ENCODE results near the gene CCNL1.
"Not testable (repeated sequence)": the region's sequence is repeated elsewhere in the genome, so short reads cannot be mapped to it uniquely, and the experiment has no call there.

The CCNL1 gene

GRCh38 chr3:157177801-157178453 lies 18.0 kb upstream of the CCNL1 start:
- Mint-ChIP-seq H3K27ac (peak overlapping the region in 1 of 2 donors; percentile 69), H3K36me3 (ENCODE audit: insufficient read depth) (peaks cover 18% of the 10 kb centered on the region), H3K4me1 (ENCODE audit: low read depth in 2 of 2) (peaks cover 11 to 22% of the 10 kb centered on the region in 2 donors)
- ATAC-seq (replicated peaks); H3K9me3 Mint-ChIP-seq; DNase-seq; H3K4me3 Mint-ChIP-seq; H3K27me3 Mint-ChIP-seq: not testable (repeated sequence)

DNA sequence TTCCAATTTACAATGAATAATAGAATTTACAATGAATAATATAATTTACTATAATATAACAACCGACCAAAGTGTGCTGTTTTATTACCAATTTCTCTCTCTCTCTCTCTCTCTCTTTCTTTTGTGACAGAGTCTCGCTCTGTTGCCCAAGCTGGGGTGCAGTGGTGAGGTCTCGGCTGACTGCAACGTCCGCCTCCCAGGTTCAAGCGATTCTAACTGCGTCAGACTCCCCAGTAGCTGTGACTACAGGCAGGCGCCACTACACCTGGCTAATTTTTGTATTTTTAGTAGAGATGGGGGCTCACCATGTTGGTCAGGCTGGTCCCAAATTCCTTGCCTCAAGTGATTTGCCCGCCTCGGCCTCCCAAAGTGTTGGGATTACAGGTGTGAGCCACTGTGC lies 17.0 kb upstream of the CCNL1 start:
- no peak overlapping the region for H3K27ac Mint-ChIP-seq
- H3K4me1 Mint-ChIP-seq (ENCODE audit: low read depth in 2 of 2) = peaks cover 12 to 18% of the 10 kb centered on the region in 2 donors
- peak overlapping the region in 1 of 2 donors; percentile 88 for H3K4me3 Mint-ChIP-seq
- H3K27me3 Mint-ChIP-seq = peaks cover 6 to 9% of the 10 kb centered on the region in 2 donors
- DNase-seq = no peak
- peaks cover 18% of the 10 kb centered on the region for H3K36me3 Mint-ChIP-seq (ENCODE audit: insufficient read depth)
- no peaks in the 10 kb centered on the region for H3K9me3 Mint-ChIP-seq
- ATAC-seq (replicated peaks) = no peak

- H3K9me3 Mint-ChIP-seq = no peaks in the 10 kb centered on the region
- no peak for ATAC-seq (replicated peaks)
- H3K4me3 Mint-ChIP-seq = peak overlapping the region; percentile 88 to 93
- peak in 2 of 3 experiments; percentile 9 to 10 for DNase-seq
- peak overlapping the region; percentile 98 for H3K27ac Mint-ChIP-seq
- H3K36me3 Mint-ChIP-seq (ENCODE audit: insufficient read depth) = peaks cover 18% of the 10 kb centered on the region
- H3K4me1 Mint-ChIP-seq (ENCODE audit: low read depth in 2 of 2) = peaks cover 12 to 18% of the 10 kb centered on the region in 2 donors
- H3K27me3 Mint-ChIP-seq = peaks cover 6 to 9% of the 10 kb centered on the region in 2 donors
Observed at GRCh38 chr3:157175691-157176507, 16.0 kb upstream of the CCNL1 start.

DNA sequence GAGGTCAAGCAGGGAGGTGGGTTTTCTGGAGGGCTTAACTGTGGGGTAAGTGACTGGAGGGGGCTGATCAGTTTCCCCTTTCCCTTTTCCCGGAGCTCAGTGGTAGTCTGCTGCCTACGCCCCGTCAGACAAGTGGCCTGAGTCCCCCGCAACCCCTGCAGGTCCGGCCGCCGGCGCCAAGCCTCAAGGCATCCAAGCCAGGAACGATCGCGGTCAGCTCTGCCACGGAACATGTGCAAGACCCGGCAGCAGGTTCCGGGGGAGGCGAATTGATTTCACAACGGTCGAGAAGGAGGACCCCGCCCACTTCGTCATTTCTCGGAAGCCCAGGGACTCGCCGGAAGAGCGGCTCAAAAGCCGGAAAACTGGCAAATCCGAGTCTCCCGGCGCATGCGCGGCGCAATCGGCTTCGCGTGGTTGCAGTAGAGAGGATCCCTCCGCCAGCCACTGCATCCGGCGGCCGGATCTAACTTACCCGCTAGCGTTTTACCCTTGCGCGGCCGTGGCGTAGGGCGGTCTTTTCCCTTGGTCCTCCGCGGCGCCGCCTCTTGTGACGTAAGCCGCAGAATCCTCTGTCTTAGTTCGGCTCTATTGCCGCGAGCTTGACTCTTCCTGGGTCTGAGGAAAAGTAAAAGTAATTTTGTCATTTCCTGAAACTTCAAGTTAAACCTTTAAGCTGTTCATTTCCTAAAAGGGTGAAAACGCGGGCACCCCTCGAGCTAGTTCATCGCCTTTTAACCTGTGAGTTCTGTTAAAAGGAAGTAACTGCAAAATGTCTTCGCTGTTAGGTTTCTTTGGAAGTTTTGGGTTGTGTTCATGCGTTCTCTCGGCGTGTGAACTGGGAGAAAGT lies 14.9 kb upstream of the CCNL1 start:
- ATAC-seq (replicated peaks) = peak; percentile 88
- H3K4me3 Mint-ChIP-seq = peak overlapping the region; percentile 88 to 93
- peaks cover 12 to 18% of the 10 kb centered on the region in 2 donors for H3K4me1 Mint-ChIP-seq (ENCODE audit: low read depth in 2 of 2)
- peak; percentile 94 to 97 (median 96) for DNase-seq
- H3K9me3 Mint-ChIP-seq = no peaks in the 10 kb centered on the region
- peaks cover 6 to 9% of the 10 kb centered on the region in 2 donors for H3K27me3 Mint-ChIP-seq
- peak overlapping the region; percentile 98 for H3K27ac Mint-ChIP-seq
- H3K36me3 Mint-ChIP-seq (ENCODE audit: insufficient read depth) = peaks cover 18% of the 10 kb centered on the region

- no peak for DNase-seq
- peak overlapping the region; percentile 98 for H3K27ac Mint-ChIP-seq
- H3K4me3 Mint-ChIP-seq = peak overlapping the region; percentile 88 to 93
- ATAC-seq (replicated peaks) = peak; percentile 4
- H3K9me3 Mint-ChIP-seq = no peaks in the 10 kb centered on the region
- H3K36me3 Mint-ChIP-seq (ENCODE audit: insufficient read depth) = peaks cover 18% of the 10 kb centered on the region
- H3K4me1 Mint-ChIP-seq (ENCODE audit: low read depth in 2 of 2) = peaks cover 12 to 18% of the 10 kb centered on the region in 2 donors
- peaks cover 6 to 9% of the 10 kb centered on the region in 2 donors for H3K27me3 Mint-ChIP-seq
Observed at GRCh38 chr3:157174290-157174648, 14.3 kb upstream of the CCNL1 start.

DNA sequence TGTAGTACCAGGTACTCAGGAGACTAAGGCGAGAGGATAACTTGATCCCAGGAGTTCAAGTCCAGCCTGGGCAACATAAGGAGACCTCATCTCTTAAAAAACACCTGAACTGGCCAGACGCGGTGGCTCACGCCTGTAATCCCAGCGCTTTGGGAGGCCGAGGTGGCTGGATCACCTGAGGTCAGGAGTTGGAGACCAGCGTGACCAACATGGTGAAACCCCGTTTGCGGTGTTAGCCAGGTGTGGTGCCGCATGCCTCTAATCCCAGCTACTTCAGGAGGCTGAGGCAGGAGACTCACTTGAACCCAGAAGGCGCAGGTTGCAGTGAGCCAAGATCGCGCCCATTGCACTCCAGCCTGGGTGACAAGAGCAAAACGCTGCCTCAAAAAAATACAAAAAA lies 13.4 kb upstream of the CCNL1 start:
- not testable (repeated sequence) for DNase-seq; ATAC-seq (replicated peaks); H3K9me3 Mint-ChIP-seq; H3K27ac Mint-ChIP-seq; H3K27me3 Mint-ChIP-seq
- peaks cover 12 to 18% of the 10 kb centered on the region in 2 donors for H3K4me1 Mint-ChIP-seq (ENCODE audit: low read depth in 2 of 2)
- peak overlapping the region in 1 of 2 donors; percentile 93 for H3K4me3 Mint-ChIP-seq
- H3K36me3 Mint-ChIP-seq (ENCODE audit: insufficient read depth) = peaks cover 16% of the 10 kb centered on the region

DNA sequence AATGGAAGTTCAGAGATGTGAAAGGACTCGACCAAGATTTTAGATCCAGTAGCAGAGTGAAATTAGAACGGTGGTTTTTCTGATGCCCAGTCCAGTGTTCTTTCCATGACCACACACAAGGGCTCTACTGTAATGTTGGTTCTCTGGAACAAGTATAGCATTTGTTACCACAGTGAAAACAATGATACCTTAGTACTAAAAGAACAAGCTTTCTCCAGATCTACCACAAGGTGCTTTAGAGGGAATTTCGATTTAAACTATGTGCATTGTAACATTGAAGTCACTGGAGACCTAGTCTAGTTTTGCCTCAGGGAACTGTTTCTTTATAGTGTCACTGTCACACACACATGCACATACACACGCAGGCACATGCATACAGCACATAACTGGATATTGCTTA lies 12.8 kb upstream of the CCNL1 start:
- H3K9me3 Mint-ChIP-seq = no peaks in the 10 kb centered on the region
- no peak overlapping the region for H3K27ac Mint-ChIP-seq
- ATAC-seq (replicated peaks) = no peak
- peaks cover 10 to 17% of the 10 kb centered on the region in 2 donors for H3K4me1 Mint-ChIP-seq (ENCODE audit: low read depth in 2 of 2)
- no peak overlapping the region for H3K4me3 Mint-ChIP-seq
- DNase-seq = no peak
- peaks cover 14% of the 10 kb centered on the region for H3K36me3 Mint-ChIP-seq (ENCODE audit: insufficient read depth)
- H3K27me3 Mint-ChIP-seq = peaks cover 6 to 9% of the 10 kb centered on the region in 2 donors

DNA sequence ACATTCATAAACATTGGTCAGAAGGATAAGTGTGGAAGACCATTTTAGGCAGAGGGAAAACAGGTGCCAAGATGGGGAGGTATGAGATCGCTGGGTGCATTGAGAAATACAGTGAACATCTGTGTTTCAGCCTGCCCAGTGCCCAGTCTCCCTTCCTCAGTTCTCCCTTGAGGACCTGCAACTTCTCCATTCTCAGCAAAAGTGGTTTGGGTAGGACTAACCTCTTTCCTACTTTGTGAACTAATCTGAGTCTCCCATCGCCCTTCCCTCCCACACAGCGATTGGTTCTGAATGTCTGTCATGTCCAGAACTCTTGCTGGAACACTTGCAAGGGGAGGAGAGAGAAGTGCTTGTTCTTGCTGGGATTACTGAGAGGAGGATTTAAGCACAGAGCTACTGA lies 10.9 kb upstream of the CCNL1 start:
- Mint-ChIP-seq H3K4me3 (no peak overlapping the region), H3K9me3 (no peaks in the 10 kb centered on the region), H3K27ac (no peak overlapping the region), H3K27me3 (peaks cover 6 to 9% of the 10 kb centered on the region in 2 donors), H3K4me1 (ENCODE audit: low read depth in 2 of 2) (peaks cover 7 to 8% of the 10 kb centered on the region in 2 donors), H3K36me3 (ENCODE audit: insufficient read depth) (peaks cover 12% of the 10 kb centered on the region)
- DNase-seq (no peak), ATAC-seq (replicated peaks) (no peak)

- no peak for DNase-seq
- Mint-ChIP-seq H3K4me3 (no peak overlapping the region), H3K27ac (no peak overlapping the region), H3K36me3 (ENCODE audit: insufficient read depth) (peaks cover 4% of the 10 kb centered on the region), H3K27me3 (peaks cover under 1 to 3% of the 10 kb centered on the region in 2 donors), H3K9me3 (no peaks in the 10 kb centered on the region), H3K4me1 (ENCODE audit: low read depth in 2 of 2) (no peaks in the 10 kb centered on the region)
- no peak for ATAC-seq (replicated peaks)
Observed at GRCh38 chr3:157167371-157168042, 7.6 kb upstream of the CCNL1 start.

- DNase-seq = no peak
- Mint-ChIP-seq H3K27ac (no peak overlapping the region), H3K9me3 (no peaks in the 10 kb centered on the region), H3K4me1 (ENCODE audit: low read depth in 2 of 2) (no peaks in the 10 kb centered on the region), H3K4me3 (no peak overlapping the region), H3K36me3 (ENCODE audit: insufficient read depth) (peaks cover 4% of the 10 kb centered on the region), H3K27me3 (no peaks in the 10 kb centered on the region)
- ATAC-seq (replicated peaks) = no peak
Observed at GRCh38 chr3:157166561-157166960, 6.6 kb upstream of the CCNL1 start.

DNA sequence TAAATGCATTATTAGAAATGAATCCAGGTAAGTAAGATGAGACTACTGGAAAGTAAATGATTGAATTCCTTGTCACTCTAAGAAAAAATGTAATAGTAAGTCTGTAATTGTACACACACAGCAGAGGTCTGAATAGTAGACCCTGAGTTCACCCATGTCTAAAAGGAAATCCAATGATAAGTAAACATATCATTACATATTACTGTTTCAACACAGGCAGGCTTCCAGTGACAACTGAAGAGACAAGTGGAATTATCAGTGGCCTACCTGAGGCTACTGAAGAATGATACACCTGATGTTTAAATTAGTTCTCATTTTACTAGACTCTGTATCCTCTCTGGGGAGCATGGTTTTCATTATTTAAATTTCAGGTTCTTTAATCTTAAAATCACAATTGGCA lies 6.2 kb upstream of the CCNL1 start:
- ATAC-seq (replicated peaks) = no peak
- no peak for DNase-seq
- Mint-ChIP-seq H3K36me3 (ENCODE audit: insufficient read depth) (peaks cover 4% of the 10 kb centered on the region), H3K27me3 (no peaks in the 10 kb centered on the region), H3K4me1 (ENCODE audit: low read depth in 2 of 2) (peaks cover 3 to 4% of the 10 kb centered on the region in 2 donors), H3K9me3 (no peaks in the 10 kb centered on the region), H3K4me3 (no peak overlapping the region), H3K27ac (no peak overlapping the region)

- Mint-ChIP-seq H3K36me3 (ENCODE audit: insufficient read depth) (peaks cover 32% of the 10 kb centered on the region), H3K9me3 (no peaks in the 10 kb centered on the region), H3K27me3 (no peaks in the 10 kb centered on the region), H3K4me3 (no peak overlapping the region), H3K4me1 (ENCODE audit: low read depth in 2 of 2) (peaks cover 11 to 18% of the 10 kb centered on the region in 2 donors), H3K27ac (peak overlapping the region; percentile 38 to 65)
- ATAC-seq (replicated peaks) (no peak), DNase-seq (no peak)
Observed at GRCh38 chr3:157163217-157163953, 3.4 kb upstream of the CCNL1 start.

All from effector memory CD8-positive, alpha-beta T cell (primary cell).